DND-41 (cell line): ENCODE results near the gene CFAP90.

Experiments used
- ATAC-seq: fragments of 200-7000 bp; cut with Tn5 transposase; 3 replicates; pipeline ENCODE4 v1.9.1; 2021; ENCODE audit warnings: low read depth; ENCODE audit not compliant: insufficient read depth
- DNase-seq: peaks from one replicate; pipeline ENCODE4 v3.0.0-alpha.2; 2020
- H2AFZ ChIP-seq: 2 replicates; pipeline ENCODE4 v1.6.0; 2012; ENCODE audit warnings: low read depth, low read length
- H3K27ac ChIP-seq: 2 replicates; pipeline ENCODE4 v1.5.1; 2012; ENCODE audit warnings: low read length, inconsistent platforms
- H3K27me3 ChIP-seq: fragments of 200-600 bp; sonication (generic); 2 replicates; pipeline ENCODE4 v1.6.0; 2012; ENCODE audit warnings: low read length, mild to moderate bottlenecking, inconsistent platforms; ENCODE audit not compliant: insufficient read depth, poor library complexity
- H3K36me3 ChIP-seq: 2 replicates; pipeline ENCODE4 v1.5.1; 2012; ENCODE audit warnings: low read length, inconsistent platforms; ENCODE audit not compliant: insufficient read depth
- H3K4me1 ChIP-seq: 2 replicates; pipeline ENCODE4 v1.5.1; 2012; ENCODE audit warnings: mild to moderate bottlenecking, low read length; ENCODE audit not compliant: insufficient read depth
- H3K4me2 ChIP-seq: 2 replicates; pipeline ENCODE4 v1.6.0; 2012; ENCODE audit warnings: mild to moderate bottlenecking, moderate library complexity, low read length, inconsistent platforms; ENCODE audit not compliant: insufficient read depth
- H3K4me3 ChIP-seq, 2 experiments: fragments of 200-600 bp in 1 of 2; shearing (Covaris generic) in 1 of 2; 2 replicates each; pipeline ENCODE4 v1.5.1; 2012 to 2016; ENCODE audit warnings: inconsistent platforms in 2 of 2, low read length in 2 of 2, mild to moderate bottlenecking in 2 of 2, low read depth in 1 of 2, moderate library complexity in 1 of 2
- H3K79me2 ChIP-seq: 2 replicates; pipeline ENCODE4 v1.6.0; 2012; ENCODE audit warnings: low read length, inconsistent platforms; ENCODE audit not compliant: insufficient read depth
- H3K9ac ChIP-seq: 2 replicates; pipeline ENCODE4 v1.6.0; 2012; ENCODE audit warnings: low read depth, mild to moderate bottlenecking, inconsistent platforms, low read length, moderate library complexity
- H3K9me3 ChIP-seq: 2 replicates; pipeline ENCODE4 v1.5.1; 2012; ENCODE audit warnings: low read length, moderate library complexity, mild to moderate bottlenecking, inconsistent platforms; ENCODE audit not compliant: insufficient read depth, severe bottlenecking
- H4K20me1 ChIP-seq: 2 replicates; pipeline ENCODE4 v1.6.0; 2012; ENCODE audit warnings: low read length; ENCODE audit not compliant: insufficient read depth
- EZH2 ChIP-seq: IDR thresholded peaks from 3 replicates; pipeline ENCODE4 v1.6.1; 2012; ENCODE audit warnings: borderline replicate concordance, low read depth, mild to moderate bottlenecking, moderate library complexity, low read length, inconsistent platforms; ENCODE audit not compliant: severe bottlenecking
- TF ChIP-seq, protein P1 (sequence below): IDR thresholded peaks from 2 replicates; pipeline ENCODE4 v1.5.1; 2012; ENCODE audit warnings: borderline replicate concordance, low read length, moderate library complexity, mild to moderate bottlenecking; ENCODE audit not compliant: poor library complexity, severe bottlenecking; ENCODE audit errors: extremely low read depth

CFAP90 gene

GRCh38 chr5:7875151-7875550 lies 24.2 kb upstream of the CFAP90 start:
- Histone ChIP-seq H3K9me3 (no peaks in the 10 kb centered on the region), H3K4me3 (no peak overlapping the region), H3K36me3 (peaks cover 81% of the 10 kb centered on the region), H3K79me2 (peaks cover 79% of the 10 kb centered on the region), H3K4me2 (no peak overlapping the region), H2AFZ (no peak overlapping the region), H3K27ac (no peak overlapping the region), H3K4me1 (peaks cover 20% of the 10 kb centered on the region), H3K27me3 (no peaks in the 10 kb centered on the region), H4K20me1 (peaks cover 48% of the 10 kb centered on the region), H3K9ac (no peak overlapping the region)
- TF ChIP-seq, protein P1, sequence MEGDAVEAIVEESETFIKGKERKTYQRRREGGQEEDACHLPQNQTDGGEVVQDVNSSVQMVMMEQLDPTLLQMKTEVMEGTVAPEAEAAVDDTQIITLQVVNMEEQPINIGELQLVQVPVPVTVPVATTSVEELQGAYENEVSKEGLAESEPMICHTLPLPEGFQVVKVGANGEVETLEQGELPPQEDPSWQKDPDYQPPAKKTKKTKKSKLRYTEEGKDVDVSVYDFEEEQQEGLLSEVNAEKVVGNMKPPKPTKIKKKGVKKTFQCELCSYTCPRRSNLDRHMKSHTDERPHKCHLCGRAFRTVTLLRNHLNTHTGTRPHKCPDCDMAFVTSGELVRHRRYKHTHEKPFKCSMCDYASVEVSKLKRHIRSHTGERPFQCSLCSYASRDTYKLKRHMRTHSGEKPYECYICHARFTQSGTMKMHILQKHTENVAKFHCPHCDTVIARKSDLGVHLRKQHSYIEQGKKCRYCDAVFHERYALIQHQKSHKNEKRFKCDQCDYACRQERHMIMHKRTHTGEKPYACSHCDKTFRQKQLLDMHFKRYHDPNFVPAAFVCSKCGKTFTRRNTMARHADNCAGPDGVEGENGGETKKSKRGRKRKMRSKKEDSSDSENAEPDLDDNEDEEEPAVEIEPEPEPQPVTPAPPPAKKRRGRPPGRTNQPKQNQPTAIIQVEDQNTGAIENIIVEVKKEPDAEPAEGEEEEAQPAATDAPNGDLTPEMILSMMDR = no peak
- no peak for TF ChIP-seq EZH2
- DNase-seq = no peak
- ATAC-seq = no peak

DNA sequence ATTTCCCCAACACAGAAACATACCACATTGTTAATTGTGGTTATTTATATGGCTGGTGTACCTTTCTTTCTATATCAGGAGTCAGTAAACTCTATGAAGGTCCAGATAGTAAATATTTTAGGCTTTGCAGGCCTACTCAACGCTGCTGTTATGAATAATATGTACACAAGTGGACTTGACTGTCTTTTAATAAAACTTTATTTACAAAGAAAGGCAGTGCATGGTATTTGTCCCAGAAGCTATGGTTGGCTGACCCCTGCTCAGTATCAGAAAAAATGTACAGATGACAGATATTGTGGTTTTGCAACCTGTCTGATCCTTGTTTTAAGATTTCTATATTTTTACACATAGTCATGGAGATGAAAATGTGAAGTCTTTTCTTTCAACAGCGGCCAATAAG lies 23.7 kb upstream of the CFAP90 start:
- peaks cover 76% of the 10 kb centered on the region for H3K36me3 ChIP-seq
- H3K4me3 ChIP-seq = no peak overlapping the region
- DNase-seq (no peak), ATAC-seq (no peak)
- H3K4me1 ChIP-seq = peaks cover 23% of the 10 kb centered on the region
- H3K79me2 ChIP-seq = peaks cover 79% of the 10 kb centered on the region
- H3K27ac ChIP-seq = no peak overlapping the region
- no peaks in the 10 kb centered on the region for H3K27me3 ChIP-seq
- peaks cover 50% of the 10 kb centered on the region for H4K20me1 ChIP-seq
- no peak overlapping the region for H2AFZ ChIP-seq
- H3K9me3 ChIP-seq = no peaks in the 10 kb centered on the region
- H3K4me2 ChIP-seq = no peak overlapping the region
- TF ChIP-seq, protein P1 = no peak
- no peak for TF ChIP-seq EZH2
- no peak overlapping the region for H3K9ac ChIP-seq

DNA sequence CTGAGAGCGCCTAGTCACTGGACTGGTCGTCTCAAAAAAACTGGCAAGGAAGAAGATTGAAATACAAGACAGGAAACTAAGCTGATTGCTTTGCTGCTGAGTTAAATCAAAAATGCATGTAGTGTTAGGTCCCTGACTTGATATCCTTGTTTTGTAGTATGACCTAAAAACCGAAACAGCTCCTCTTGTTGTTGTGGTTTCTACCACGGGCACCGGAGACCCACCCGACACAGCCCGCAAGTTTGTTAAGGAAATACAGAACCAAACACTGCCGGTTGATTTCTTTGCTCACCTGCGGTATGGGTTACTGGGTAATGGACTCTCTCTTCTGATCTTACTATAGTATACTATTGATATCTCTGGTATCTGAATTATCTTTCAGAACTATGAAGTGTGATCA lies 22.3 kb upstream of the CFAP90 start:
- peaks cover 87% of the 10 kb centered on the region for H3K79me2 ChIP-seq
- no peak overlapping the region for H3K27ac ChIP-seq
- no peak for ATAC-seq
- TF ChIP-seq, protein P1 = no peak
- no peak for TF ChIP-seq EZH2
- peaks cover 23% of the 10 kb centered on the region for H3K4me1 ChIP-seq
- H4K20me1 ChIP-seq = peaks cover 49% of the 10 kb centered on the region
- H2AFZ ChIP-seq = no peak overlapping the region
- no peak overlapping the region for H3K4me3 ChIP-seq
- H3K36me3 ChIP-seq = peaks cover 63% of the 10 kb centered on the region
- peak overlapping the region; percentile 23; the same call in 1 of the 2 replicates for H3K4me2 ChIP-seq
- no peak for DNase-seq
- H3K9ac ChIP-seq = no peak overlapping the region
- no peaks in the 10 kb centered on the region for H3K9me3 ChIP-seq
- no peaks in the 10 kb centered on the region for H3K27me3 ChIP-seq
